Hematopoietic multipotent progenitor cell (in vitro differentiated cells): ENCODE results near the gene PPP6R3. TPM values are rescaled to one million over a fixed set of nuclear protein-coding genes. Genes with fewer than 3 reads are reported as not detected.
A peak's percentile ranks its signal among the peaks of the same experiment; 100 is the strongest.
"Not testable (repeated sequence)": the region's sequence is repeated elsewhere in the genome, so short reads cannot be mapped to it uniquely, and the experiment has no call there.

Experiments
- DNase-seq, 3 donors: peaks; one replicate each; pipeline ENCODE4 v3.0.0-alpha.2; 2011 to 2015; ENCODE audit warnings: low read depth in 2 of 3, low spot score in 2 of 3
- total RNA-seq: library from RNA; depleted of rRNA; stranded (reverse); fragments of >200 nt; gene quantifications from one replicate; pipeline ENCODE4 v1.2.3, GENCODE V29; 2012

PPP6R3 gene
- total RNA-seq, 1 donor: 113 TPM

GRCh38 chr11:68639322-68639721 is 178.8 kb downstream of the PPP6R3 start:
- DNase-seq: not testable (repeated sequence)

DNA sequence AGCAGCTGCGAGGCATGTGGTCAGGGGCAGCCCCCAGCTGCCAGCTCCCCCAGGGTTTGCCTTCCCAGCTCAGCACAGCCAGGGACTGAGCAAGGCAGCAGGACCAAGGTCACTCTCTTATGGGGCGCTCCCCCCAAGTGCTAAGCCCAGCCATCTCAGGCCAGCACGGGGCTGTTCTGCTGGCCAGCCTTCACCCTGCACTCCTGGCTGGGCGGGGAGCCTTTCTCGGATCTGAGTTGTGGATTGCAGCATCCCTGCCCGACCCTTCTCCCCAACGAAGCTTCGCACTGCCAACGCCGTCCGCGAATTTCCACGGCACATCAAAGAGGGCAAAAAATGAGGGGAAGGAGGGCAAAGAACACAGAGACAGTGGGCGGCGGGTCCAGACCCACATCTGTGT is 181.3 kb downstream of the PPP6R3 start:
- DNase-seq: no peak

- no peak for DNase-seq
These were observed 183.0 kb downstream of the PPP6R3 start for GRCh38 chr11:68643585-68643984.

- DNase-seq: no peak
These were observed 186.3 kb downstream of the PPP6R3 start for GRCh38 chr11:68646832-68647231.

- no peak for DNase-seq
These were observed 189.5 kb downstream of the PPP6R3 start for GRCh38 chr11:68649851-68650555.

DNA sequence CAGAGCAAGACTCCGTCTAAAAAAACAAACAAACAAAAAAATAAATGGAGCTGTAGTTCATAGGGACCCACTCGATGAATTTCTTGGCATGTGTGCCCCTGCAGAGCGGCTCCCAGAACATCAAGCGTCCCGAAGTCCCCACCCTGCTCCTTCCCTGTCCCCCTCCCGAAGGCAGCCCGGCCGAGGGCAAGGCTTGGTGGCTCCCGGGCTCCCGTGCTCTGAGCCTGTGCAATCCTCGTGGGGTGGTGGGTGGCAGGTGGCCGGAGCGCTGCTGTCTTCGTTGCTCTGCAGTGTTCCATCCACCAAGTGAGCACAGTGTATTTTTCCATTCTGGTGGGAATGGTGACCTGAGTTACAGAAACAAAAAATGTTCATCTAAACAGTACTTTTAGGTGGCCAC is 190.2 kb downstream of the PPP6R3 start:
- no peak for DNase-seq

DNA sequence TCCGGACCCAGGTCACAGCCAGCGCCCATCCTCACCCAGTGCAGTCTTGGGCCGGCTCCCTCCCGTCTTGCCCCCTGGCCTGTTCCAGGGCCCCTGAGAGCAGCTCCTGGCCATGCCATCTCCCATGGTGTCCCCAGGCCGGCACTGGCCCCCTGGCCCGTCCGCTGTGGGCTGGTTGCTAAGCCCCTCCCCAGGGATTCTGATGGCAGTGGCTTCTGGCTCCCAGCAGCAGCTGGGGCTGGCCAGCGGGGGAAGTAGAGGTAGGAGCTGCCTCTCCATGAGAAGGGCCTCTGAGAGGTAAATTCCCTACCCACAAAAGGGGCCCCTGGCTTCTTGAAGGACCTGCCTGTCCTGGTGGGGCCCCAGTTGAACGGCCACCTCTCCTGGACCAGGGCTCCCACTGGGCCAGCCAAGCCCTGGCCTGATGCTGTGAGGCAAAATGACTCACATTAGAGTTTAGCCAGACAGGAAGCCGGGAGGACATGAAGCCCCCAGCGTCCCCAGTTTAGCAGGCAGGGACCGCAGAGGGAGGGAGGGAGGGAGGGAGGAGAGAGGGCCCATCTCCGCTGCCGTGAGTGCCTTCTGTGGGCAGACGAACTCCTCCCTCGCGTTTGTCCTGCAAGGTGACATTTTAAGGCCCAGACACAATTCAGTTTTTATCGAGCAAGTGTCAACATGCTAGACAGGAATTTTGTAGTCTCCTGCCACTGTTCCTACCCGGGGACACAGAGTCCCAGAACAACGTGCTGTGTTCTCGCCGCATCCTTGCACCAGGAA is 190.8 kb downstream of the PPP6R3 start:
- DNase-seq: no peak

- DNase-seq: no peak
These were observed 191.6 kb downstream of the PPP6R3 start for GRCh38 chr11:68651985-68652682.

DNA sequence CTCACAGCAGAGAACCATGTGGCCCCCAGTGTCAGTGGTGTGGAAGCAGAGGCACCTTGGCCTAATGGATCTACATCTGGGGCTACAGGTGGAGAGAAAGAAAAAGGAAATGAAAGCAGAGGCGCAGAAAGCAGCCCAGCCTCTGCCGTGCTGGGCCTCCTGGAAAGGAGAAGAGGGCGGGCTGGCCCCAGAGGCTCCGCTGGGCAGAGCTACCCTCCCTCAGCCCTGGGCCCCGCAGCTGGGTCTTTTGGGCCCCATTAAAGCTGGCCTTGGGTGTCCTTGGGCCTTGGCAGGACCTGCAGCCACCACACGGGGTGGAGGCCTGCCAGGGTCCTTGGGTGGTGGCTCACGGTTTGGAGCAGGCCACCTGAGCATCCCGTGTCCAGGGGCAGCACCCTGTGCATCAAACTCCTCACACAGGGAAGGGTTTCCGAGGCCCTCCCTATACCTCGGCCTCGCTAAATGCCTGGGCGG is 192.2 kb downstream of the PPP6R3 start:
- DNase-seq: no peak

DNA sequence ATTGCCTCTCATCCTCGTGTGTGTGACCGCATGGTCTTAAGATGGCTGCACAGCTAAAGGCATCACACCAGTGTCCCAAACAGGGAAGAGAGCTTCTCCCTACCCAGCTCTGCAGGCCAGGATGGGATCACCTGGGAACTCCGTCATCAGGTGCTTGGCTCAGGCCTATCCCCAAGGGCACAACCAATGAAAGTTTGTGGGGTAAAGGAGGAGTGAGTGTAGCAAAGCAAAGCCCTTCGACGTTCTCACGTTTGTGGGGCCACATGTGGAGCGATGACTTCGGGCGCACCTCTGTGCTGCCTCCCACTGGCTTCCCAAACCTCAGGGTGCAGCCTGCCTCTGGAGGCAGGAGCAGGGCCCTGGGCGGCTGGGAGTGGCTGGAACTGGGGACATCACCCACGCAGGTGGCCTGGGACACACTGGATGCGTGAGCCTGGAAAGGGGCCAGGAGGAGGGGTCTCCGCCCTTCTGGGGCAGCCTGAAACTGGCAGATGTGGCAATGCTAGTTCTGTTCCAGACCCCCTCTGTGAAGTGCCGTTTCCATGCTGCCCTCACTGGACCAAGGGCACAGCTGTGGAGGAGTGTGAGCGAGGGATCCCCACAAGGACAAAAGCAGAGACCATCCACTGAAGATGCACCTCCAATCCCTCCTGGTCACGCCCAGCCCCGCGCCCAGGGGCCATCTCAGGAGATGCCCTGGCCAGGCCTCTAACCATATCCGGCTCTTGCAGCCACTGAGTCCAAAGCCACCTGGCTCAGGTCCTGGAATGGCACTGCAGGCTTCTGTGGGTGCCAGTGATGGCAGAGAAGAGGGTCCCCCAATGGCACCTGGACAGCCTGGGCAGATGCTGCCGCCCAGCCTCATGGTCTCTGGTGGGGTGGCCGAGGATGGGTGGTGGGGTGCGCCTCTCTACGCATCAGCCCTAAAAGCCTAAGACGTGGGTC is 193.2 kb downstream of the PPP6R3 start:
- DNase-seq: no peak

DNA sequence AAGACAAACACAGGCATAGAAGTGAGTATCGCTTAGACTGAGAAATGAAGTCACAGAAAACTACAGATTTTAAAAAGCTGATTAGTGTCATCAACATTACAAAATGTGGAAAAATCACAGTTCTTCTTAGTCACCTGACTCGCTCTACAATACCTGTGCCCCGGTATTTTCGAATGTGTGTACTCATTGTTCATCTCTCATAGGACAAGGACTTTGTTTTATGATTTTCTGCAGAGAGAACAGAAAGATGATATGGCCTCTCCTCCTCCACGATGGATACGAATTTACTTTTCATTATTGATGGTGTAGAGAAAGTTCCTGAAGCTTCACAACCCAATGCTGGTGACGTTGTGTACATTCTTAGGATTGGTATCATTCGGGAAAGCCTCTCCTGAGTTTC is 194.4 kb downstream of the PPP6R3 start:
- no peak for DNase-seq

GRCh38 chr11:68655406-68655805 is 194.9 kb downstream of the PPP6R3 start:
- no peak for DNase-seq

DNA sequence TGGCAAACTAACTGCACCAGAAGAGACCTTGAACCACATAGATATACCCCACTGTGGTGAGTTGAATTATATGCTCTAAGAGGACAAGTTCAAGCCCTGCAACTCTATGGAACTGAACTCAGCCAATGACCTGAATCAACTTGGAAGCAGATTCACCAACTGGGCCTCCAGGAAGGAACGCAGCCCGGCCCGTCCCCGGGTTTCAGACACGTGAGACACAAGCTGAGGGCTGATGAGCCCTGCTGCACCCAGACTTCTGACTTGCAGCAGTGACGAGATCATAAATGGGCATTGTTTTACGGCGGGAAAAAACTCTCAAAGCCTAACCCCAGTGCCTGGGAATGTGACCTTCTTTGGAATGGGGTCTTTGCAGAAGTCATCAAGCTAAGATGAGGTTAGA is 195.3 kb downstream of the PPP6R3 start:
- no peak for DNase-seq

DNA sequence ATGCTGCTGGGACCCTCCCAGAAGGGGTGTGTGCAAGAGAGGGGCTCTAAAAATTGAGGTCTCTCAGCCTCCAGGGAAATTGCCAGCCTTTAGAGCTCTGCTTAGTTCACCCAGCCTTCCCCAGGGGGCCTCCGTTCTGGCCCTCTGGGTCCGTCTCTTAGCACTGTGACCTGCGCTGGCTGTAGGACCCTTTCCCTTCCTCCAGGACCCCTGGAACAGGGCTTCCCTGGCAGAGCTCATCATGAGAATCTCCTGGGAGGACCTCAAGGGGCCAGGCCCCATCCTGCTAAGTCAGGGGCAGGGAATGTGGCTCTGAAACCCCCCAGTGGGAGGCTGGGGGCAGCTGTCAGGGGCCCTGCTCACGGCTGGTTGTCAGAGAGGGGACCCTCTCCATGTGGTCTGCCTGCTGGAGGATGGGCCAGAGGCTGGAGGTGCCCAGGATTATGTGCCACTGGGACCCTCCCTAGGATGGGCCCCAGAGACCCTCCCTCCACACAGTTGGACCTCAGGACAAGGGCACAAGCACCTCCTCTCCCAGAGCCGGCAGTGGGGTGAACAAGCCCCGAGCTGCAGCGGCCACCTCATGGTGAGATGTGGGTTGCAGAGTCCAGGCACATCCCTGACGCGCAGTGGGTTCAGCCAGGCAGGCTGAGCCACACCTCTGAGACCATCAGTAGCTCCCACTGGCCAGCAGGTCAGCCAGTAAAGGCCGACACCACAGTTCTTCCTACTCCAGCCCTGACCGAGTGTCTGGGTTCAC is 196.6 kb downstream of the PPP6R3 start:
- no peak for DNase-seq

DNA sequence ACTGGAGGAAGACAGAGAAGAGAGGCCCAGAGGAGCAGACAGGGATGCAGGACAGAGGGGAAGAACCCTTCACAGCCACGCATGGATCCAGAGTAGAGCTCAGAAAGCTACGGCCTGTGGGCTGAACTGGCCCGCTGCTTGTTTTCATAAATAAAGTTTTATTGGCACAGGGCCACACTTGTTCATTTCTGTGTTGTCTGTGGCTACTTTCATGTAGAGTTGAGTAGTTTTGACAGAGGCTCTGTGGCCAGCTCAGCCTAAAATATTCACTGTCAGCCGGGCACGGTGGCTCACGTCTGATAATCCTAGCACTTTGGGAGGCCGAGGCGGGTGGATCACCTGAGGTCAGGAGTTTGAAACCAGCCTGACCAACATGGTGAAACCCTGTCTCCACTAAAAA is 197.5 kb downstream of the PPP6R3 start:
- no peak for DNase-seq

- no peak for DNase-seq
These were observed 198.1 kb downstream of the PPP6R3 start for GRCh38 chr11:68658661-68659060.

GRCh38 chr11:68659158-68659921 is 198.8 kb downstream of the PPP6R3 start:
- peak in 2 of 3 donors; percentile 9 to 20 for DNase-seq

GRCh38 chr11:68660066-68660810 is 199.7 kb downstream of the PPP6R3 start:
- no peak for DNase-seq
